GM21786 (cell line): Measurements from ENCODE around the gene CDK4.
A peak's percentile ranks its signal among the peaks of the same experiment; 100 is the strongest.

Experiments used
- ATAC-seq: cut with Tn5 transposase; IDR thresholded peaks from one replicate; pipeline ENCODE4 v1.9.1; 2021; ENCODE audit not compliant: unreplicated experiment

The CDK4 gene

DNA sequence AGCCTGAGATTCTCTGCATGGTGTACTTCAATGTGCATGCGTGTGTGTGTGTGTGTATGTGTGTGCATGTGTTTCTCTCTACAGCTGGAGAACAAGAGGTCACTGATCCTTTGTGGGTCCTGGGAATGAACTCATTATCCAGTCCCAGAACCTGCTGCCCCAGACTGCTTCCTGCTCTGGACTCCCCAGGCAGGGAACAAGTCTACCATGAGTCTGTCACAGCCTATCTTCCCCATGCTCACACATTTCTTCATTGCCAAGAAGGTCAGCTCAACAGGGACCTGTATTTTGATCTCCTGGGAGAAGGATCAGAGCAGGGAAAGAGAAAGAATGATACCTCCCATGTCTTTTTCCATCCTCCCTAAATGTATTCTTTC is 10.7 kb downstream of the CDK4 start:
- no peak for ATAC-seq

DNA sequence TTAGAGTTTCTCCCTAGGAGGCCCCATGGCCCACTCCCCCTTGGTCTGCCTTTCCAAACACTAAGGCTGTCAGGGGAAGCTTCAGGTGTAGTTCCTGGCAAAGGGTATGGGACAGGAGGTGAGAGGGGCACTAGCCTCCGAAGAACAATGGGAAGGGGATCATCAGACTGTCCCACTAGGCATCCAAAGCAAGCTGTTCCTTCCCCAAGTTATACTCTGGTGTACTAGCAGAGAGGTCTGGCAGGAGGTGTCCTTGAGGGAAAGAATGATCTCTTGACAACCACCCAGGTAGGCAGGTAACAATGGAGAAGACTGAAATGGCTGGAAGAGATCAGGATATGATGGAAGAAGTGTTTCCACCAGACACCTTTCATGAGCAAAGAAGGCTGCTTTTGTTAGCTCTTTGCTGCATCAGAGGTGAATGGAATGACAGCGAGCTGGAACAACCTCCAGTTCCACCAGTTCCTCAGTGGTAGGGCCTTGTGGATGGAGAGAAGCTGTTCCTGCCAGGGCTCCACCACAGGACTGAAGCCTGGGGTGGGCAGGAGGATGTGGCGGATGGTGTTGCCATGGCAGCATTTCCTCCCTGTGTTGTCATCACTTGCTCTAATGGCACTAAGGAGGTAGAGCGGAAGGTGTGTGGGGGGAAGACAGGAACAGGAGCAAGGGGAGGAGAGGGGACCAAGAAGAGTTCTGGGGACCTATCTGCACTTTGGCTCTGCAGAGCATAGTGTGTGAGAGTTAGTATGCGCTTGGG is 11.3 kb downstream of the CDK4 start:
- peak; percentile 51 for ATAC-seq

DNA sequence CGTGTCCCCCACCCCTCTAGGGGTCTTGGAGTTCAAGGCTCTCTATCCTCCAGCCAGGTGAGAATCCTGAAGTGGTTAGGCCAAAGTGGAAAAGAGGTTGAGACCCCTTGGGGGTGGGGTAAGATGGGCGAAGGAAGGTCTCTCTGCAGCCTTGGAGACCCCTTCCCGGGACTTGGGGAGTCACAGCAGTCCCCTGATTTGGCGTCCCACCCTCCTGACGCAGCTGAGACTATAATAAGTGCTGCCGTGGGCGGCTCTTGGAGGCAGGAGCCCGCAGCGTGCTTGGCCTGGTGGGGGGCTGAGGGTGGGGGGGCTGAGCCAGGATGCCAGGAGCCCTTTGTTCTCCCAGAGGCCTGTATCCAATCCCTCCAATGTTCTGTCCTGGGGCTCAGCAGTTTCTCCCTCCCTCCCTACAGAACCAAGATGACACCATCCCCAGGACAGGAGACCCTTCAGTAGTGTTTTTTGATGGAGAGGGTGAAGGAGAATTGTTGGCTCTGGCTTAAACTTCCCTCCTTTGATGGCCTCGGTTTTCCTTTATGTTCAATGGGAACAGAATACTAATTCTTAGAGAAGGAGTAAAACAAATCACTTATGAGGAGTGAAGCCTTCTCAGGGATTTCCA is 12.1 kb downstream of the CDK4 start:
- no peak for ATAC-seq

DNA sequence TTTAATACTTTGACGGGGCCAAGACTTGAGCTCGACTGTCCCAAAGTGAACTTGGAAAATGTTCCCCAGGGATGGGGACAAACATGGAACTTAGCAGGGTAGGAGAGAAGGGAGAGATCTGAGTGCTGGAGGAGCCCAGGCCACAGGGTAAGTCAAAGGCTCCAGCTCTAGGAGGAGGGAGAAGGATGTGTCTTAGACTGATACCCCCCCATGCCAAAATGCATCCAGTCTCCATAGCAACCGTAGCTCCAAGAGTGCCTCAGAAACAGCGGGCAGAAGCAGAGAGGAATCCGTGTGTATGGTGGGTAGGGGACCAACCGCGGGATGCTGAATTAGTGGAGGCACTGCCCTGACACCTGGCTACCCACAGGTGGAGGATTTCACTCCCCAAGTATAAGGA is 12.7 kb downstream of the CDK4 start:
- ATAC-seq = no peak

DNA sequence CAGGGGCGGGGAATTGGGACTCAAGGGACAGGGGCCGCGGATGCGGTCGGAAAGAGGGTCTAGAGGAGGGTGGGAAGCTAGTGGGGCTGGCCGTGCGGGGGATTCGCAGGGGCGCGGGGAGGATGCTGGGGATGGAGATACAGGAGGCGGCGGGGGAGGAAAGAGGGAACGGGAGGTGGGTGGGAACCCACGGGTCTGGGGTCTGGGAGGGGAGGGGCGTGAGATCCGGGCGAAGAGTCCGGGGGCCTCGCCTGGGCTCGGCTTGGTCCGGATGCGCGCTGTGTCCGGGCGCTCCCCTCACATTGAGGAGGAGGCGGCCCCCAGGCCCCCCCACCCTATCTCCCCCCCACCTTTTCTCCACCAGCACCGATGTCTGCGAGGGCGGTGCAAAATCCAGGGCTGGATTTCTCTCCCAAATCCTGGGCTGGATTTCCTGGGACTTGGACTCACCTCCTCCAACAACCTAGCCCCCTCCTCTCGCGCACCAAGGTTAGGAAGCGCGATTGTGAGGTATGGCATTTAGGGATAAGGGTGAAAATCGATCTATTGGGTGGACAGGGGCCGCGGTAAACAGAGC is 13.4 kb downstream of the CDK4 start, which contains the start of gene AGAP2:
Gene AGAP2 (minus strand): TSS at position 82 of the 577 bp plus-strand sequence. CDS start 496 bp downstream, outside the sequence.
- no peak for ATAC-seq

DNA sequence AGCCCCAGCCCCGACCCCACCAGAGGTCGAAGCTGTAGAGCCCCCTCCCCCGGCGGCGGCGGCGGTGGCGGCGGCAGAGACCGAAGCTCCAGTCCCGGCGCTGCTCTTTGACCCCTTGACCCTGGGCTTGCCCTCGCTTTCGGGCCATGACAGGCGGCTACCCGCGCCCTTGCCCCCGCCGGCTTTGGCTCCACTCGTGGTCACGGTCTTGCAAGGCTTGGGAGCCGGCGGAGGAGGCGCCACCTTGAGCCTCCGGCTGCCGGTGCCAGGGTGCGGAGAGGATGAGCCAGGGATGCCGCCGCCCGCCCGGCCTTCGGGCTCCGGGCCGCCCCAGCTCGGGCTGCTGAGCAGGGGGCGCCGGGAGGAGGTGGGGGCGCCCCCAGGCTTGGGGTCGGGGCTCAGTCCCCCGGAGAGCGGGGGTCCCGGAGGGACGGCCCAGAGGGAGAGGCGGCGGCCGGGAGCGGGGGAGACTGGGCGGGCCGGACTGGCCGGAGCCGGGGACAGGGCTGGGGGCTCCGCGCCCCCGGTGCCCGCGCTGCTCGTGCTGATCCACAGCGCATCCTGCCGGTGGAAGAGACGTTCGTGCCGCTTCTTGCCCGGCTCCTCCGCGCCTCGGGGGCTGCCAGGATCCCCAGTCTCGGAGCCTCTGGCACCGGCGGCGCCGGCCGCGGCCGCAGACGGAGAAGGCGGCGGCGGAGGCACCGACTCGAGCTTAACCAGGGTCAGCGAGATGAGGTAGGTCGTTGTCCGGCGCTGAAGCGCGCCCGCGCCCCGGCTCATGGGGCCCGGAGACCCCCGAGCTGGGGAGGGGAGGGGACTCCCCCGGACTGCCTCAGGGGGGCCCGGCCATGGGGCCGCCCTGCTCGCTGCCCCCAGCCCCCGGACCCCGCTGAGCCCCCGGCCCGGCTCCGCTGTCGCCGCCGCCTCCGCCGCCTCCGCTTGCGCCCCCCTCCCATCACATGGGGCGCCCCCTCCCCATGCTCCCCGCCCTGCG is 14.3 kb downstream of the CDK4 start:
- no peak for ATAC-seq

DNA sequence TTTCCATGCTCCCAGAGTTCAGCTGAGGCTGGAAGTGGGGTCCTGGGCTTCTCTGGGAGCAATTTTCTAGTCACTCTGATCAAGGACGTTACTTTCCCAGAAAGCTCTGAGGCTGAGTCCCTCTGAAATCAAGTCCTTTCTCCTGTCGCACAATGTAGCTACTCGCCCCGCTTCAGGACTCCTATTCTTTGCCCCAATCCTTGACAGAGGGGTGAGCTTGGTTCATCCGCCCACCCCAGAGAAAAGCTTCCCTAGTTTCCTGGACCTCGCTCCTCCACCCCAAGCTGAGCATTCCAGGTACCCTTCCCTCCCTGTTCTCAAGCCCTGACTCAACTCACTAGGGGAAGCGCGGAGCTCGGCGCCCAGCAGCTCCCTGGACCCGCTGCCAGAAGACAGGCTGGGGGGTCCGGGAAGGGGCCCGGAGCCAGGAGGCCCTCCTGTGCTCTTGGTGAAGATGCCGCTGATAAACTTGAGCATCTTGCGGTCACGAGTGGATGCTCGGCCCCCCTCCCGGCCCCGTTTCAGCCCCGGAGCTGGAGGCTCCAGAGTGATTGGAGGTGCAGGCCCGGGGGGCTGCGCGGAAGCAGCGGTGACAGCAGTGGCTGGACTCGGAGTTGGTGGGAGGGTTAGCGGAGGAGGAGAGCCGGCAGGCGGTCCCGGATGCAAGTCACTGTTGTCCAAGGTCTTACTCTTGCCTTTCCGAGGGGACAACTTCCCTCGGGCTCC is 15.2 kb downstream of the CDK4 start:
- no peak for ATAC-seq

DNA sequence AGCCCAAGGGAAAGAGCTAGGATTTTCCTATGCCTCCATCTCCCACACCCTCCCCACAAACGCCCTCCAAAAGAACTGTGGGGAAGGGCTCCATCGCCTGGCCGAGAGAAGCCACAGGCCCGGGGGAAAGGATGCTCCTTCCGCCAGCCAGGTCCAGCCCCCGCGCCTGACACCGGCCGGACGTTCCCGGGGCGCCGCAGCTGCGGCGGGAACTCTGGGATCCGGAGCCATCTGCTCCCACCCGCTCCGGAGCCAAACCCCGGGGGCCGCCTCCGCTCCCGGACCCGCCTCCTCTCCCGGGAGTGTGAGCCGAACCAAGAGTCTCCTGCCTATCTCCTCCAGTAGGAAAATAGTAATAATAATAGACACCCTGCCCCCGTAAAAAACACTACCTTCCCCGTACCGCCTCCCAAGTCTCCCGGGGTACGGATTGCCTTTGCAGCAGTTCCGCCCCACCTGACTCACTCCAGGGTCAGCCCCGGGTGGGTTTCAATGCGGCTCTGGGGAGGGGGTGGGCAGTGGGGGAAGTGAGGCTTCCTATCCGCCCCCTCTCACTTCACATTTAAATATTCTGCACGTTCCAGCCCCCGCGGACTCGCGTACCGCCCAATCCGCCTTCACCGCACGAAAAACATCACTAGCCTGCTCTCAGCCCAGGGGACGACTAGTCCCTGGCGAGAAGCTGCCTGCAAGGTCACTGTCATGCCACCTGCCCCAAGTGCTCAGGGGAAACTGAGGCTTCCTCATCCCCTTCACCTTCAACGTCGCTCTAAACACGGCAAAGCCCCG is 16.0 kb downstream of the CDK4 start:
- no peak for ATAC-seq

DNA sequence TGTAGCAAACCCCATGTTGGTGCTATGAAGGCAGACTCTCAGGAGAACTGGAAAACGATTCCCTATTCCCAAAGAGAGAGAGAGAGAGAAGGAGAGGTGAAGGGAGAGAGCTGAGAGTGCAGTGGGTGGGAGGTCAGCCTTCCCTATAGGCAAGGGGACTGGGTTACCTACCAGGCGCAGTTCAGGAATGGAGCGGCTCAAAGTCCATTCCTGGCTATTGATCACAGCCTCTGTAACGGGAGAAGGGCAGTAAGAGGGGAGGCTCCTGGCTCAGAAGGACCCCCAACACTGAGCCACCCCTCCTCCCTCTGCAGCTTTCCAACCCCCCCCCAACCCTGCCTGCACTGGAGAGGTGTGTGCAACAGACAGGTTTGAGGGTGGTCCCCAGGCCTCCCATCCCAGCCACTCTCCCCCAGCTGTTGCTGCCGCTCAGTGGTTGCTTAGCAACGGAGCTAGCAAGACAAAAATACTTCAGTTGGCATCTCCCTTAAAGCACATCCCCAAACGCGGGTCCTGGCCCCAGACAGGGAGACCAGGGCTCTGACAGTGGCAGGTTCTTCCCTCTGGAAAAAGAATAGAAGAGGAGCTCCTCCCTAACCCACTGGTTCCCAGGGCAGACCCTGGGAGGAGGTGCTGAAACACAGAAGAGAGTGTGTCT is 16.8 kb downstream of the CDK4 start:
- ATAC-seq = no peak

DNA sequence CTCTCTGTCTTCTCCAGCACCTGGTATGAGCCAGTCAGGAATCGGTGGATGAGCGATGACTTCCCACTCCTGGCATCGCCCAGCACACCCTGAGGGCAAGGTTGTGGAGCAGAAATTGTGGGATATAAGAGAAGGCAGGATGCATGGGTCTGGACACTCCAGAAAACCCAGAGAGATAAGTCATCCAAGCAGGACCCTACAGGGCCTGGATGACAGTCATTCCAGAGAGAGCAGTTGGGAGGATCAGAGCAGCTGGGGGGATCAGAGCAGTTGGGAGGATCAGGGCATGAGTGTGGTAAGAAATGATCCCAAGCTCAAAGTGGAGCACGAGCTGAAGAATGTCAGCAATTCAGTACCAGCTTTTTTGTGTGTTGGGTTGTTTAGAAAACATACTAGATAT is 17.5 kb downstream of the CDK4 start:
- no peak for ATAC-seq

DNA sequence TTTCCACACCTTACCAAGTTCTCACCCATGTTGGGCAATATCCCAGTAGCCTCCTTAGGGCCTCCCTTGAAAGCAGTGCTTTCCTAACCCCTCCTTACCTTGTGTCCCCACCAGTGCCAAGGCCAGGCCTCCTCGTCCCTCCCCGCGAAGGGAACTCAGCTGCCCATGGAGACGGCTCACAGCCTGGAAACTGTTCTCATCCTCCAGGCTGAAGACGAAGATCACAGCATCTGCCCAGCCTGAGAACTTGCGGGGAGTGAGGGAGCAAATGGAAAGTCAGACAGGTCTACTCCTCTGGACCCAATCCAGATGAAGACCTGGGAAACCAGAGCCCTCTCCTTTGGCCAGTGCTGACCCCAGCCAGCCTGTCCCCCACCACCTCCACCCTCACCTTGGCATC is 18.2 kb downstream of the CDK4 start:
- ATAC-seq = no peak

DNA sequence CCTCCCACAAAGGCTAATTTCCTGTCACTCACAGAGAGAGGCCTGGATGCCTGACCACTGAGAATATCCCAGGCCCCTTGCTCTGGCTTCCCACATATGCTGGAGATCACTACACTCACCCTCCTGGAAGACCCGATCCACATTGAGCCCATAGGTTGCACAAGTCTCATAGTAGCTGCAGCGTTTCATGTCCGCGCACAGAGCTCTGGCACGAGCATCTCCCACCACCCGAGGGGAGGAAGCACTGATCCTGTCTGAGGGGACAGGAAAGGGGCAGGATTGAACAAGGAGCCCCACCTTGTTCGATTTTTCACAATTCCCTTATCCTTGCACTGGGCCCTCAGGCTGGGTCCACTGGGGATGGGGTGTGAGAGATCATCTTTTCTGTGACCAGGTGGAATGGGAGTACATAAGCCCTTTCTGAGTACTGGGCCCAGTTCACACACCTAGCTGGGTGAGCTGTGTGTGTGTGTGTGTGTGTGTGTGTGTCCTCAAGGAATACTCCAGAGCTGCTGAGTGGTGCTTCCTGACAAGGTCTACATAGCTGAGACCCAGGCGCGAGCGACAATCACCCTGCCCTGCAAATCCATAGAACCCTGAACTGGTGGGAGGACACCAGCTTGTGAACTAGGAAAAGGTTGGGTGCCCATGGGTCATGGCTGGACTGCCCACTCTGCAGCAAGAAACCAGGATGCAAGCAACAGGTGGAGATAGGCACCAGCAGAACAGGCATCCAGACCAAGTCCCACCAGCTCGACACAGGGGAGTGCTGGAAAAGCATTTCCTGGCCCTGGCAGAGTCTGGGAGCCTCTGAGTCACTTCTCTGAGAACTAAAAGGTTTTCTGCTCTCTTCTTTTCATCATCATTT is 19.1 kb downstream of the CDK4 start:
- no peak for ATAC-seq

DNA sequence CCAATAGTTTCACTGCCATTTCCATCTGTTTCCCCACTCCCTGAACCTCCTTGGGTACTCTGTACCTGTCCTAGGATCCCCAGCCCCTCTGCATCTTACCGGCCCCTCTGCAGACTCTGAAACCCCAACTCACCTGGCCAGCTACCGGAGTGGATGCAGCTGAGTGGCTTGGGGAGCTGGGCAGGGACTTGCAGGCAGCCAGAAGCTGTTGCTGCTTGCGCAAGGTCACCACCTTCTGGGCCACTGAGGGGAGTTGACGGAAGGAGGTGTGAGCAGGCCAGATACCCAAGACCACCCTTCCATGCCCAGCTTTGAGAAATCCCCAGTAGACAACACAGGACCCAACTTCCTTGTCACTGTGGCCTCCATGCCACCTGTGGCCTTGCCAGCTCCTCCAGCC is 19.8 kb downstream of the CDK4 start:
- ATAC-seq = no peak

DNA sequence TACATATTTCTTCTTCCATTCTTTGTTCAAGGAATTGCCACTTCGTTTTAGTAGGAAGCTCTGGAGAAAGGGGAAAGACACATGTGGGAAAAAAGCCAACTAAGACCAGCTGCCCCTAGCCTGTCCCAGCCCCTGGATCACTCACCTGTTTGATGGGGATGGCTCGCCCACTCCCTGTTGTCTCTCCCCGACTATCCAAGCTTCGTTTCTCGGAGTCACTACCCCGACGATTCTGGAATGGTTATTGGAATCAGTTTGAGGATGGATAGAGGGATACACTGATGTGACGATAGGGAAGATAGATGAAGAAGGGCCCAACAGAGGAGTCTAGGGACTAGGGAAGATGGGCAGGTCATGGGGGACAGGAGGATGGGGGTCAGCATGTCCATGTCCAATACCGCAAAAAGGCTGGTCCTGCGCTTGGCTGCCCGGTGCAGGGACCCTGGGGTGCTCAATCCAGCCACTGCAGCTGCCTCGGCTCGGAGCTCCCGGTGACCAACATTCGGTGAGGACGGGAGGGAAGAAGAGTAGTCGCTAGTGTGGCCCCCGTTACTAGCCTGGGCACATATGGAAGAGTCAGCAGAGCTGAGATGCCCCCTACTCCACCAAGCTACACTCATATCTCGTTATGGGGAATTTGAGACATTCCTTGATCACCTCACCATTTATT is 20.6 kb downstream of the CDK4 start:
- no peak for ATAC-seq

DNA sequence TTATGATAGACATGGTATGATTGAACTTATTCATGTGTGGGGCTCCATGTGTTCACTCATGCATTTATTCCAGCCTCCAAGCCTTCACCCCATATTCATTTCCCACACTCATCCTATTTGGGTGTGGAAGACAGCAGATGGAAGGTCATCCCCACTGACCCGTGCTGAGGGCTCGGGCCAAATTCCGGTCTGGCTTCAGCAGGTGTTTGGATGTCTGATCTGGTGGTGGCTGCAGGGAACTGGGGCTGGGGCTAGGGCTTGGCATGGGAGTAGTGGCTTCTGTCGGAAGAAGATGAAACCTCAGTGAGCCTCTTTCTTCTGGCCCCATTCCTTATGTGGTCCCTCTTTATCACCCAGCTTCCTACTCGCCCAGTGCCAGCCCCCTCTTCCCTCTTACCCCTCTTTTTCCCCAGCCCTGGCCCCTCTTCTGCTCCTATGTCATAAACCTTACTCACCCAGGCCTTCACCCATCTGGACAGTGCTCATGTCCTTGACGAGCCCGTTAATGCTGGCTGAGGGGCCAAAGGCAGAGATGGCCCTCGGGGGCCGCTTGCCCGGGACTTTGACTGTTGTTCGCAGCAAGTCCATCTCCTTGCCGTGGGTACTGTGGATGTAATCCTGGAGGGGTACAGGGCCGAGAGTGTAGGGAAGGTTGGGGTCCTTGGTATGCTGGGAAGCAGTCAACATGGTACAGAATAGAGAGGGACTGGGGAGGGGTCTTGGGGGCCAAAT is 21.6 kb downstream of the CDK4 start:
- no peak for ATAC-seq

DNA sequence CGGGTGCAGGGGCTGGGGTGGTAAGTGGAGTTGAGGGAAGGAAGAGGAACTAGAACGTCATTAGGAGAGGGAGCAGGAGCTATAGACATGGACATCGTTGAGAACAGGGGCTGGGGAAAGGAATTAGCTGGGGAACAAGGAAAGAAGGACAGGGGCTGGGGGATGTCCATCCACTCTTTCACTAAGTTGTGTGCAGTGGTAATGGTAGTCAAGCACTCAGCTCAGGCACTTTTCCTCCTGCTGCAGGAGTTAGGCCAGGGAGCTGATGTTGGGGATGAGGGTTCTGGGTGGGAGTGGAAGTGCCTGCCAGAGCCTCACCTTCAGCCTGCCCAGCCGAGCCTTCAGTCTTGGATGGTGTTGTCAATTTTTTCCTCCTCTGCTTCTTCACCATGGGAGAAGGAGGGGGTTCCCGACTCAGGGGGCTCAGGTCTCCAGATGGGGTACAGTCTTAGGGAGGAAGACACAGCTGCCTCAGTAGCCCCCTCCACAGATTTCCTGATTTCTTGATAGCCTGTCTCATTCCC is 22.7 kb downstream of the CDK4 start:
- ATAC-seq = no peak
